HG02943 (cell line): ENCODE data around the gene SH3GL1.
"Not testable (repeated sequence)": the region's sequence is repeated elsewhere in the genome, so short reads cannot be mapped to it uniquely, and the experiment has no call there.

Experiments used
- ATAC-seq: cut with Tn5 transposase; IDR thresholded peaks from one replicate; pipeline ENCODE4 v1.9.1; 2021; ENCODE audit warnings: mild to moderate bottlenecking, low read depth, moderate library complexity; ENCODE audit not compliant: unreplicated experiment

The SH3GL1 gene

GRCh38 chr19:4350111-4350510, 50.2 kb downstream of the SH3GL1 start:
- no peak for ATAC-seq

GRCh38 chr19:4349225-4349624, 51.1 kb downstream of the SH3GL1 start:
- ATAC-seq: not testable (repeated sequence)

GRCh38 chr19:4347521-4347920, 52.8 kb downstream of the SH3GL1 start:
- ATAC-seq: no peak

- ATAC-seq: no peak
Measured at GRCh38 chr19:4346020-4346383, 54.3 kb downstream of the SH3GL1 start.

- no peak for ATAC-seq
Measured at GRCh38 chr19:4345342-4346019, 54.9 kb downstream of the SH3GL1 start.

GRCh38 chr19:4343370-4344307, 56.7 kb downstream of the SH3GL1 start, which contains the start of gene MPND:
MPND (plus strand) TSS chr19:4343562; CDS start chr19:4343594, 32 bp downstream.
- peak; percentile 46 for ATAC-seq

GRCh38 chr19:4342615-4343369, 57.6 kb downstream of the SH3GL1 start:
- peak; percentile 76 for ATAC-seq

GRCh38 chr19:4342314-4342614, 58.1 kb downstream of the SH3GL1 start:
- no peak for ATAC-seq

GRCh38 chr19:4338441-4339355, 61.6 kb downstream of the SH3GL1 start, which contains the start of gene STAP2:
STAP2 (minus strand) TSS chr19:4338827; CDS start chr19:4338753, 74 bp downstream.
- no peak for ATAC-seq

GRCh38 chr19:4337906-4338440, 62.4 kb downstream of the SH3GL1 start:
- ATAC-seq: no peak

- no peak for ATAC-seq
Measured at GRCh38 chr19:4334929-4335570, 65.3 kb downstream of the SH3GL1 start.

- no peak for ATAC-seq
Measured at GRCh38 chr19:4329858-4330257, 70.5 kb downstream of the SH3GL1 start.

GRCh38 chr19:4328991-4329681, 71.2 kb downstream of the SH3GL1 start:
- ATAC-seq: not testable (repeated sequence)

GRCh38 chr19:4328243-4328990, 71.9 kb downstream of the SH3GL1 start:
- ATAC-seq: peak; percentile 55

GRCh38 chr19:4327877-4328242, 72.5 kb downstream of the SH3GL1 start:
- ATAC-seq: peak; percentile 19

- no peak for ATAC-seq
Measured at GRCh38 chr19:4327252-4327876, 73.0 kb downstream of the SH3GL1 start.

- ATAC-seq: no peak
Measured at GRCh38 chr19:4326837-4327251, 73.5 kb downstream of the SH3GL1 start.
